WTC11 (cell line): ENCODE data around the gene ZDHHC4. TPM values are rescaled to one million over a fixed set of nuclear protein-coding genes. Genes with fewer than 3 reads are reported as not detected.
"Not testable (repeated sequence)": the region's sequence is repeated elsewhere in the genome, so short reads cannot be mapped to it uniquely, and the experiment has no call there.

Experiments
- ATAC-seq: fragments of 200-7000 bp; cut with Tn5 transposase; 2 replicates; pipeline ENCODE4 v1.10.0; 2021; ENCODE audit warnings: mild to moderate bottlenecking, moderate library complexity
- CTCF ChIA-PET: fragments of 300-600 bp; sonication (Branson Sonifier 250); formaldehyde crosslinking; loops from one replicate; lab custom pipeline; 2021; ENCODE audit warnings: antibody characterized with exemption; lab: Charles Lee
- POLR2A ChIA-PET: fragments of 350-600 bp; sonication (Branson Sonifier 250); formaldehyde crosslinking; loops from one replicate; lab custom pipeline; 2021; ENCODE audit warnings: antibody characterized with exemption; lab: Charles Lee
- DNase-seq: peaks from one replicate; pipeline ENCODE4 v3.0.0; 2021; ENCODE audit warnings: low spot score
- H3K27ac Mint-ChIP-seq: 2 replicates; pipeline ENCODE4 v1.8.0; 2021; ENCODE audit warnings: mixed read lengths
- H3K27me3 Mint-ChIP-seq: 2 replicates; pipeline ENCODE4 v1.8.0; 2021; ENCODE audit warnings: low read depth, mild to moderate bottlenecking, moderate library complexity, mixed read lengths
- H3K36me3 Mint-ChIP-seq: 2 replicates; pipeline ENCODE4 v1.8.0; 2021; ENCODE audit warnings: mixed read lengths
- H3K4me1 Mint-ChIP-seq: 2 replicates; pipeline ENCODE4 v1.8.0; 2022; ENCODE audit warnings: mixed read lengths
- H3K4me3 Mint-ChIP-seq: 2 replicates; pipeline ENCODE4 v1.8.0; 2021; ENCODE audit warnings: mild to moderate bottlenecking, moderate library complexity, mixed read lengths
- H3K9me3 Mint-ChIP-seq: 2 replicates; pipeline ENCODE4 v1.8.0; 2021; ENCODE audit warnings: mixed read lengths
- AR ChIP-seq: fragments of 250-450 bp; sonication (Bioruptor Pico); IDR thresholded peaks from 2 replicates; pipeline ENCODE4 v1.9.0; 2021; ENCODE audit warnings: mild to moderate bottlenecking
- JAZF1 ChIP-seq: fragments of 250-450 bp; sonication (Bioruptor Pico); IDR thresholded peaks from 2 replicates; pipeline ENCODE4 v1.9.0; 2021; ENCODE audit warnings: moderate library complexity, mild to moderate bottlenecking, inconsistent platforms
- JUN ChIP-seq: sonication (generic); formaldehyde crosslinking; IDR thresholded peaks from 2 replicates; pipeline ENCODE4 v1.8.0; 2023; ENCODE audit warnings: mild to moderate bottlenecking, missing genetic modification reagents
- TEAD1 ChIP-seq: sonication (generic); formaldehyde crosslinking; IDR thresholded peaks from 2 replicates; pipeline ENCODE4 v1.8.0; 2022; ENCODE audit warnings: mild to moderate bottlenecking, missing genetic modification reagents
- ZNF219 ChIP-seq: sonication (generic); formaldehyde crosslinking; IDR thresholded peaks from 2 replicates; pipeline ENCODE4 v1.8.0; 2023; ENCODE audit warnings: missing genetic modification reagents, mild to moderate bottlenecking, borderline replicate concordance
- ZNF263 ChIP-seq: sonication (generic); formaldehyde crosslinking; IDR thresholded peaks from 2 replicates; pipeline ENCODE4 v1.8.1; 2022; ENCODE audit warnings: low read depth, mild to moderate bottlenecking, moderate library complexity, missing genetic modification reagents
- total RNA-seq: library from RNA; stranded (reverse); gene quantifications from 3 replicates; pipeline ENCODE4 v1.2.3, GENCODE V29; 2021
- TF ChIP-seq, protein P1 (sequence below): fragments of 250-450 bp; sonication (Bioruptor Pico); IDR thresholded peaks from 2 replicates; pipeline ENCODE4 v1.9.0; 2021; ENCODE audit warnings: moderate library complexity, mild to moderate bottlenecking, inconsistent platforms, borderline replicate concordance
- TF ChIP-seq, protein P2 (sequence below): sonication (generic); formaldehyde crosslinking; IDR thresholded peaks from 2 replicates; pipeline ENCODE4 v1.8.0; 2022; ENCODE audit warnings: missing genetic modification reagents
- TF ChIP-seq, protein P3 (sequence below): sonication (generic); formaldehyde crosslinking; IDR thresholded peaks from 2 replicates; pipeline ENCODE4 v1.8.0; 2022; ENCODE audit warnings: mild to moderate bottlenecking, missing genetic modification reagents

Gene ZDHHC4
- total RNA-seq, 1 experiment from 2014 or later, result 37.7 TPM

DNA sequence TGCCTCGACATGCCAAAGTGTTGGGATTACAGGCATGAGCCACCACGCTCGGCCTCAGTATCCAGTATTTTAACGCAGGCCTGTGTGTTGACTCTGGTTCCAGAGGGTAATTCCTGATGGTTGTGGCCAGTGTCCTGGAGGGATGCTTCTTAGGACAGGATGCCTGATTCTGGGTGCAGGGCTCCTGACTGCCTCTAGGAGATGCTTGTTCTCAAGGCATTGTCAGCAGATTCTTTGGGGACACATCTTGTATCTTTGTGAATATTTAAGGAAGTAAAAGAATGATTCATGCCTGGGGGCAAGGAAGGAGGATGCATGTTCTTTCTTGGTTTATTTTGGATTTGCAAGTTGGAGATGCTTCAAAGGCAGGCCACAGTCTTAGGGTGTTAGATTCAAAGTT, 2.2 kb downstream of the ZDHHC4 start (continued):
- TF ChIP-seq, protein P1, sequence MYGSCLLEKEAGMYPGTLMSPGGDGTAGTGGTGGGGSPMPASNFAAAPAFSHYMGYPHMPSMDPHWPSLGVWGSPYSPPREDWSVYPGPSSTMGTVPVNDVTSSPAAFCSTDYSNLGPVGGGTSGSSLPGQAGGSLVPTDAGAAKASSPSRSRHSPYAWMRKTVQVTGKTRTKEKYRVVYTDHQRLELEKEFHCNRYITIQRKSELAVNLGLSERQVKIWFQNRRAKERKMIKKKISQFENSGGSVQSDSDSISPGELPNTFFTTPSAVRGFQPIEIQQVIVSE (CRISPR knock-in tag), result no peak
- TF ChIP-seq JAZF1 (CRISPR knock-in tag), result no peak
- TF ChIP-seq, protein P2, sequence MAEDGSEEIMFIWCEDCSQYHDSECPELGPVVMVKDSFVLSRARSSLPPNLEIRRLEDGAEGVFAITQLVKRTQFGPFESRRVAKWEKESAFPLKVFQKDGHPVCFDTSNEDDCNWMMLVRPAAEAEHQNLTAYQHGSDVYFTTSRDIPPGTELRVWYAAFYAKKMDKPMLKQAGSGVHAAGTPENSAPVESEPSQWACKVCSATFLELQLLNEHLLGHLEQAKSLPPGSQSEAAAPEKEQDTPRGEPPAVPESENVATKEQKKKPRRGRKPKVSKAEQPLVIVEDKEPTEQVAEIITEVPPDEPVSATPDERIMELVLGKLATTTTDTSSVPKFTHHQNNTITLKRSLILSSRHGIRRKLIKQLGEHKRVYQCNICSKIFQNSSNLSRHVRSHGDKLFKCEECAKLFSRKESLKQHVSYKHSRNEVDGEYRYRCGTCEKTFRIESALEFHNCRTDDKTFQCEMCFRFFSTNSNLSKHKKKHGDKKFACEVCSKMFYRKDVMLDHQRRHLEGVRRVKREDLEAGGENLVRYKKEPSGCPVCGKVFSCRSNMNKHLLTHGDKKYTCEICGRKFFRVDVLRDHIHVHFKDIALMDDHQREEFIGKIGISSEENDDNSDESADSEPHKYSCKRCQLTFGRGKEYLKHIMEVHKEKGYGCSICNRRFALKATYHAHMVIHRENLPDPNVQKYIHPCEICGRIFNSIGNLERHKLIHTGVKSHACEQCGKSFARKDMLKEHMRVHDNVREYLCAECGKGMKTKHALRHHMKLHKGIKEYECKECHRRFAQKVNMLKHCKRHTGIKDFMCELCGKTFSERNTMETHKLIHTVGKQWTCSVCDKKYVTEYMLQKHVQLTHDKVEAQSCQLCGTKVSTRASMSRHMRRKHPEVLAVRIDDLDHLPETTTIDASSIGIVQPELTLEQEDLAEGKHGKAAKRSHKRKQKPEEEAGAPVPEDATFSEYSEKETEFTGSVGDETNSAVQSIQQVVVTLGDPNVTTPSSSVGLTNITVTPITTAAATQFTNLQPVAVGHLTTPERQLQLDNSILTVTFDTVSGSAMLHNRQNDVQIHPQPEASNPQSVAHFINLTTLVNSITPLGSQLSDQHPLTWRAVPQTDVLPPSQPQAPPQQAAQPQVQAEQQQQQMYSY (CRISPR knock-in tag), result no peak
- TF ChIP-seq, protein P3, sequence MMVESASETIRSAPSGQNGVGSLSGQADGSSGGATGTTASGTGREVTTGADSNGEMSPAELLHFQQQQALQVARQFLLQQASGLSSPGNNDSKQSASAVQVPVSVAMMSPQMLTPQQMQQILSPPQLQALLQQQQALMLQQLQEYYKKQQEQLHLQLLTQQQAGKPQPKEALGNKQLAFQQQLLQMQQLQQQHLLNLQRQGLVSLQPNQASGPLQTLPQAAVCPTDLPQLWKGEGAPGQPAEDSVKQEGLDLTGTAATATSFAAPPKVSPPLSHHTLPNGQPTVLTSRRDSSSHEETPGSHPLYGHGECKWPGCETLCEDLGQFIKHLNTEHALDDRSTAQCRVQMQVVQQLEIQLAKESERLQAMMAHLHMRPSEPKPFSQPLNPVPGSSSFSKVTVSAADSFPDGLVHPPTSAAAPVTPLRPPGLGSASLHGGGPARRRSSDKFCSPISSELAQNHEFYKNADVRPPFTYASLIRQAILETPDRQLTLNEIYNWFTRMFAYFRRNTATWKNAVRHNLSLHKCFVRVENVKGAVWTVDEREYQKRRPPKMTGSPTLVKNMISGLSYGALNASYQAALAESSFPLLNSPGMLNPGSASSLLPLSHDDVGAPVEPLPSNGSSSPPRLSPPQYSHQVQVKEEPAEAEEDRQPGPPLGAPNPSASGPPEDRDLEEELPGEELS (CRISPR knock-in tag), result no peak
- TF ChIP-seq, all 79 proteins: peak for 0

- POLR2A ChIA-PET, DNase-seq, H3K27me3 Mint-ChIP-seq, H3K27ac Mint-ChIP-seq, H3K4me1 Mint-ChIP-seq, ATAC-seq, H3K9me3 Mint-ChIP-seq, H3K4me3 Mint-ChIP-seq: not testable (repeated sequence)
- CTCF ChIA-PET, result interaction anchor here (0.9 kb wide), 1 partner anchor 10 kb away, joined by 3 read pairs; no protein-coding TSS in a partner anchor
- H3K36me3 Mint-ChIP-seq, result peaks cover 62% of the 10 kb centered on the region
These were observed 8.6 kb downstream of the ZDHHC4 start for GRCh38 chr7:6585746-6586432.

DNA sequence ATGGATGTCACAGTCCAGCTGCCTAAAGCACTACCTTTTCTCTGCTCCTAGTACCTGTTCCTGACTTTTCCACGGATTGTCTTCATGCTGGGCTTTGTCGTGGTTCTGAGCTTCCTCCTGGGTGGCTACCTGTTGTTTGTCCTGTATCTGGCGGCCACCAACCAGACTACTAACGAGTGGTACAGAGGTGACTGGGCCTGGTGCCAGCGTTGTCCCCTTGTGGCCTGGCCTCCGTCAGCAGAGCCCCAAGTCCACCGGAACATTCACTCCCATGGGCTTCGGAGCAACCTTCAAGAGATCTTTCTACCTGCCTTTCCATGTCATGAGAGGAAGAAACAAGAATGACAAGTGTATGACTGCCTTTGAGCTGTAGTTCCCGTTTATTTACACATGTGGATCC, 11.3 kb downstream of the ZDHHC4 start:
- H3K27me3 Mint-ChIP-seq, result no peaks in the 10 kb centered on the region; the same call in 1 of the 2 replicates

More for the DNA sequence above, 11.3 kb downstream of the ZDHHC4 start:
- CTCF ChIA-PET, result interaction anchor here (0.6 kb wide), 1 partner anchor 42 kb away, joined by 3 read pairs; no protein-coding TSS in a partner anchor
- Mint-ChIP-seq H3K4me1 (peaks cover 9% of the 10 kb centered on the region), H3K27ac (no peak overlapping the region), H3K4me3 (peak overlapping the region; percentile 11; the same call in 1 of the 2 replicates)
- no peak for DNase-seq
- ATAC-seq, result no peak
- POLR2A ChIA-PET, result interaction anchor here (1.2 kb wide), 1 partner anchor 73 kb away, joined by 4 read pairs; no protein-coding TSS in a partner anchor
- TF ChIP-seq ZNF219 (no peak), ZNF263 (CRISPR knock-in tag) (no peak), TEAD1 (CRISPR knock-in tag) (no peak), AR (CRISPR knock-in tag) (no peak), JUN (CRISPR knock-in tag) (no peak)
- TF ChIP-seq, all 79 proteins: peak for 0
- no peaks in the 10 kb centered on the region for H3K9me3 Mint-ChIP-seq
- peaks cover 50% of the 10 kb centered on the region for H3K36me3 Mint-ChIP-seq
